B cell (primary cell): ENCODE data around the gene KRT28.

ENCODE experiments used
- EZH2 ChIP-seq: IDR thresholded peaks from 2 replicates; pipeline ENCODE4 v1.6.1; 2012; ENCODE audit warnings: borderline replicate concordance, low read depth, mild to moderate bottlenecking, moderate library complexity, low read length; ENCODE audit not compliant: insufficient read depth, poor library complexity, severe bottlenecking
- TF ChIP-seq, protein P1 (sequence below): fragments of 200-600 bp; IDR thresholded peaks from one replicate; pipeline ENCODE4 v1.8.0; 2022; ENCODE audit warnings: antibody characterized with exemption, mild to moderate bottlenecking

DNA sequence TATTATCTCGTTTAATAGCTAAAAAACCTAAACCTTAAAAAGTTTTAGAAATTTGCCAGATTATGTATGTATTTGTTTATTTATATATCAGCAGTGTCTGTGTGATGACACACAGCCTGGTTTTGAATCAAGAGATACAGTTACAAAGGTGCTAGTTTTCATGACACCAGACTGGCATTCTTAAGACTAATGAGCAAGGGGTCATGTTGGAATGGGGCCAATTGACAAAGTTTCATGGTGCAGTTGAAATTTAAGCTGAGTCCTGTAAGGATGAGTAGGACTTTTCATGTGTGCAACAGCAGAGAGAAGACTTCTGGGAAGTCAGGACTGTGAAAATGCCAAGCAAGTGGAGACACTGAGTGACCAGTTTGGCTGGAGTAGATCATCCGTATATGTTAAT lies 25.8 kb upstream of the KRT28 start:
- TF ChIP-seq, protein P1, sequence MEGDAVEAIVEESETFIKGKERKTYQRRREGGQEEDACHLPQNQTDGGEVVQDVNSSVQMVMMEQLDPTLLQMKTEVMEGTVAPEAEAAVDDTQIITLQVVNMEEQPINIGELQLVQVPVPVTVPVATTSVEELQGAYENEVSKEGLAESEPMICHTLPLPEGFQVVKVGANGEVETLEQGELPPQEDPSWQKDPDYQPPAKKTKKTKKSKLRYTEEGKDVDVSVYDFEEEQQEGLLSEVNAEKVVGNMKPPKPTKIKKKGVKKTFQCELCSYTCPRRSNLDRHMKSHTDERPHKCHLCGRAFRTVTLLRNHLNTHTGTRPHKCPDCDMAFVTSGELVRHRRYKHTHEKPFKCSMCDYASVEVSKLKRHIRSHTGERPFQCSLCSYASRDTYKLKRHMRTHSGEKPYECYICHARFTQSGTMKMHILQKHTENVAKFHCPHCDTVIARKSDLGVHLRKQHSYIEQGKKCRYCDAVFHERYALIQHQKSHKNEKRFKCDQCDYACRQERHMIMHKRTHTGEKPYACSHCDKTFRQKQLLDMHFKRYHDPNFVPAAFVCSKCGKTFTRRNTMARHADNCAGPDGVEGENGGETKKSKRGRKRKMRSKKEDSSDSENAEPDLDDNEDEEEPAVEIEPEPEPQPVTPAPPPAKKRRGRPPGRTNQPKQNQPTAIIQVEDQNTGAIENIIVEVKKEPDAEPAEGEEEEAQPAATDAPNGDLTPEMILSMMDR: no peak
- no peak for TF ChIP-seq EZH2
